Measurements from ENCODE around the gene OR8D1.

The OR8D1 gene

GRCh38 chr11:124311670-124312069, 2.1 kb downstream of the OR8D1 start:
- DNase-seq (ENCODE audit: low read depth in 2 of 2), result no peak

DNA sequence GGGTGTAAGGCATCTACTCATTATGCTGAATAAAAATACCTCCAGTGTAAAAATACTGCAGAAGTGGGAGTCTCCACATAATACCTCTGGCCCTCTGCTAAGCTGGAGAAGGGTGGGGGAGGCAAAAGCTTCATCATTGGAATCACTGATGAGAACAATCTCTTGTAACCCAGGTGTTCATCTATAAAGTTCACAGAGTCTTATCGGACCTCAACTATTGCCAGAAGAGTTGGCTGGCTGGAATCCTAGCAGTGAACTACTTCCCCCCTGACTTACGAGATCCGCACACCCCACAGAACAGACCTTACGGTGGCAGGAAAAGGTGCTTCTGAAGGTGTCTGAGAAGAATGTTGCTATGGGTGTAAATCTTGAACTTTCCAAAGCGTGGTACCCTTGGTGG, 2.5 kb downstream of the OR8D1 start:
- TF ChIP-seq, protein P1, sequence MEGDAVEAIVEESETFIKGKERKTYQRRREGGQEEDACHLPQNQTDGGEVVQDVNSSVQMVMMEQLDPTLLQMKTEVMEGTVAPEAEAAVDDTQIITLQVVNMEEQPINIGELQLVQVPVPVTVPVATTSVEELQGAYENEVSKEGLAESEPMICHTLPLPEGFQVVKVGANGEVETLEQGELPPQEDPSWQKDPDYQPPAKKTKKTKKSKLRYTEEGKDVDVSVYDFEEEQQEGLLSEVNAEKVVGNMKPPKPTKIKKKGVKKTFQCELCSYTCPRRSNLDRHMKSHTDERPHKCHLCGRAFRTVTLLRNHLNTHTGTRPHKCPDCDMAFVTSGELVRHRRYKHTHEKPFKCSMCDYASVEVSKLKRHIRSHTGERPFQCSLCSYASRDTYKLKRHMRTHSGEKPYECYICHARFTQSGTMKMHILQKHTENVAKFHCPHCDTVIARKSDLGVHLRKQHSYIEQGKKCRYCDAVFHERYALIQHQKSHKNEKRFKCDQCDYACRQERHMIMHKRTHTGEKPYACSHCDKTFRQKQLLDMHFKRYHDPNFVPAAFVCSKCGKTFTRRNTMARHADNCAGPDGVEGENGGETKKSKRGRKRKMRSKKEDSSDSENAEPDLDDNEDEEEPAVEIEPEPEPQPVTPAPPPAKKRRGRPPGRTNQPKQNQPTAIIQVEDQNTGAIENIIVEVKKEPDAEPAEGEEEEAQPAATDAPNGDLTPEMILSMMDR (IDR thresholded peaks at IDR 0.05; ENCODE audit: low read depth, low read length), result no peak
- no peak overlapping the region for H3K4me3 ChIP-seq (replicated peaks in 1 of 2; ENCODE audit: low read depth in 2 of 2, low read length in 2 of 2)
- DNase-seq (ENCODE audit: low read depth in 2 of 2), result no peak

More at GRCh38 chr11:124311670-124312069, 2.1 kb downstream of the OR8D1 start:
- no peak overlapping the region for H3K4me3 ChIP-seq (replicated peaks in 1 of 2; ENCODE audit: low read depth in 2 of 2, low read length in 2 of 2)
- TF ChIP-seq, protein P1 (IDR thresholded peaks at IDR 0.05; ENCODE audit: low read depth, low read length), result no peak

DNA sequence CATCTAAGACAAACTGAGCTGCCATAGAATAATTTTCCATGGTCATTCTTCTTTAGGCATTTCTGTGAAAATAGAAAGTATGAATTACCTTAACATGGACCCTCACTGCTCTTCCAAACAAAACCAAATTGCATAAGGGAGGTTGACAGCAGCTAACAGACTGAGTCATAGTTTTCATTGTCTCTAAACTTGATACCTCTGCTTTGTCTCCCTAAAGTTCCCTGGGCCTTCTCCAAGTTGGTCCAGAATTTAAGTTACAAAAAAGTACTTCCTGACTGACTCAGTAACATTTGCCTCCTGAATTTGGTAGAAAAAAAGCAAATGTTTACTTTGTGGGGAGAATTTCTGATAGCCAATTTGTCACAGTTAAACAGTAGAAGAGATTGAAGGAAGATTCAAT, 3.0 kb downstream of the OR8D1 start:
- no peak overlapping the region for H3K4me3 ChIP-seq (replicated peaks in 1 of 2; ENCODE audit: low read depth in 2 of 2, low read length in 2 of 2)
- peak; percentile 16 to 80 for DNase-seq (ENCODE audit: low read depth in 2 of 2)
- TF ChIP-seq, protein P1 (IDR thresholded peaks at IDR 0.05; ENCODE audit: low read depth, low read length), result no peak

- DNase-seq (ENCODE audit: low read depth in 2 of 2), result no peak
- no peak overlapping the region for H3K4me3 ChIP-seq (replicated peaks in 1 of 2; ENCODE audit: low read depth in 2 of 2, low read length in 2 of 2)
- TF ChIP-seq, protein P1 (IDR thresholded peaks at IDR 0.05; ENCODE audit: low read depth, low read length), result no peak
Observed at GRCh38 chr11:124307093-124307492, 6.7 kb downstream of the OR8D1 start.

DNA sequence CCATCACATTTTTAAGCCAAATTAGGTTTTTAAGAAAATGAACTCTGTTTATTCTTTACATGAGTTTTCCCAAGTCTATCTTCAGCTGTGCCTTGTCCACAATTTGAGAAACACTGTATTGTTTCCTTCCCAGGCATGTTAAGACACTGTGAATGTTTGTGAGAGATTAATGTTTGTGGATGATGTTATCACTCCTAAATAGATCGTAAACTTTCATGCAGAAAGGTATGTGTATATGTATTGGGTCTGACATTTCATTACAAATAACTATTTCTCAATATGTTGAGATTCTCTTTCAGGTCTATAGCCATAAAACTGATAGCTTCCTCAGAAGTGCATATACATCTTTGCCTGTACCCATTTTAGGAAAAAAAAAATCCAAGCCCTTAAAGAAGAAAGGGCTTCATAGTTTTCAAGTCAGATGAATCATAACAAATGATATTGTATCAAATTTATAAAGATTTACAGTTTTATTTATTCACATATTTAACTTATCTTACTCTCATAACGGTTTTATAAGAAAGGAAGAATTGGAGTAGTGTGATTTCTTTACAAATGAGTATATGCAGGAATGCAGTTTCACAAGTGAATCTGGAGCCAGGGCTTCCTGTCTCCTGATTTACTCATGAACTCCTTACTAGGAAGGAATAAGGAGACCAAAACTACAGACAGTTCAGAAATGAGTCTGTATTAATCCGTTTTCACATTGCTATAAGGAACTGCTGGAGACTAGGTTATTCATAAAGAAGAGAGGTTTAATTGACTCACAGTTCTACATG, 11.2 kb downstream of the OR8D1 start:
- H3K4me3 ChIP-seq (replicated peaks in 1 of 2; ENCODE audit: low read depth in 2 of 2, low read length in 2 of 2), result no peak overlapping the region
- peak; percentile 3 to 57 for DNase-seq (ENCODE audit: low read depth in 2 of 2)
- TF ChIP-seq, protein P1 (IDR thresholded peaks at IDR 0.05; ENCODE audit: low read depth, low read length), result no peak

DNA sequence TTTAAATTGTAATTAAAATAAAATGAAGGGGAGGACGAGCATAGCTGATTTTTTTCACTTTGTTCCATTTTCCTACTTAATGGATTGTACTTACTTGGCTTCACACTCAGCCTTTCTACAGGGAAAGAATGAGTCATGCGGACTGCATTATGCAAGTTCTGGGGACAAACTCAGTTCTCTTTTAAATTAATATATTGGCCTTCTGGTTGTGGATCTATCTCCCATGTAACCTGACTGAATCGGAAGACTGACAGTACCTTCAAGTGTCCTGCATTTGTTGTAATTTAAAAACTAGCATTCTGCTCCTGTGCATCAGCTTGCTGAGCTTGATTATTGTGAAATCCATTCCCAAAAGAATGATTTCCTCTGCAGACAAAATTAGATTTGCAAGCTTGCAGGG, 12.2 kb downstream of the OR8D1 start:
- peak; percentile 54 to 81 for DNase-seq (ENCODE audit: low read depth in 2 of 2)
- no peak overlapping the region for H3K4me3 ChIP-seq (replicated peaks in 1 of 2; ENCODE audit: low read depth in 2 of 2, low read length in 2 of 2)
- TF ChIP-seq, protein P1 (IDR thresholded peaks at IDR 0.05; ENCODE audit: low read depth, low read length), result no peak
